ENCODE data around the gene ALDH16A1.
"Not testable (repeated sequence)": the region's sequence is repeated elsewhere in the genome, so short reads cannot be mapped to it uniquely, and the experiment has no call there.

ALDH16A1 gene

GRCh38 chr19:49461656-49462055 is 8.6 kb downstream of the ALDH16A1 start:
- no peak for DNase-seq (ENCODE audit: low read depth in 3 of 3, low spot score in 1 of 3)

GRCh38 chr19:49462492-49462891 is 9.5 kb downstream of the ALDH16A1 start:
- DNase-seq (ENCODE audit: low read depth in 3 of 3, low spot score in 1 of 3): no peak

GRCh38 chr19:49463960-49464740 is 11.1 kb downstream of the ALDH16A1 start:
- no peak for DNase-seq (ENCODE audit: low read depth in 3 of 3, low spot score in 1 of 3)

GRCh38 chr19:49465371-49465770 is 12.3 kb downstream of the ALDH16A1 start:
- no peak for DNase-seq (ENCODE audit: low read depth in 3 of 3, low spot score in 1 of 3)

GRCh38 chr19:49468199-49468598 is 15.2 kb downstream of the ALDH16A1 start:
- no peak for DNase-seq (ENCODE audit: low read depth in 3 of 3, low spot score in 1 of 3)

GRCh38 chr19:49468746-49469447 is 15.9 kb downstream of the ALDH16A1 start:
- peak in 2 of 3 donors; percentile 66 to 90 for DNase-seq (ENCODE audit: low read depth in 3 of 3, low spot score in 1 of 3)

GRCh38 chr19:49469828-49470614 is 17.0 kb downstream of the ALDH16A1 start:
- DNase-seq (ENCODE audit: low read depth in 3 of 3, low spot score in 1 of 3): peak in 2 of 3 donors; percentile 55 to 64

- no peak for DNase-seq (ENCODE audit: low read depth in 3 of 3, low spot score in 1 of 3)
Measured at GRCh38 chr19:49470615-49470978, 17.6 kb downstream of the ALDH16A1 start.

GRCh38 chr19:49472936-49473335 is 19.9 kb downstream of the ALDH16A1 start:
- no peak for DNase-seq (ENCODE audit: low read depth in 3 of 3, low spot score in 1 of 3)

GRCh38 chr19:49473501-49473867 is 20.5 kb downstream of the ALDH16A1 start:
- not testable (repeated sequence) for DNase-seq (ENCODE audit: low read depth in 3 of 3, low spot score in 1 of 3)

- peak; percentile 70 to 87 (median 87) for DNase-seq (ENCODE audit: low read depth in 3 of 3, low spot score in 1 of 3)
Measured at GRCh38 chr19:49473868-49474541, 21.0 kb downstream of the ALDH16A1 start, which contains the start of gene FLT3LG. FLT3LG (plus strand) TSS chr19:49474215; CDS start chr19:49474640, 425 bp downstream.

- no peak for DNase-seq (ENCODE audit: low read depth in 3 of 3, low spot score in 1 of 3)
Measured at GRCh38 chr19:49474542-49474924, 21.5 kb downstream of the ALDH16A1 start.

GRCh38 chr19:49475191-49475917 is 22.3 kb downstream of the ALDH16A1 start:
- DNase-seq (ENCODE audit: low read depth in 3 of 3, low spot score in 1 of 3): no peak

- peak in 1 of 3 donors; percentile 64 for DNase-seq (ENCODE audit: low read depth in 3 of 3, low spot score in 1 of 3)
Measured at GRCh38 chr19:49475995-49476880, 23.2 kb downstream of the ALDH16A1 start.

- no peak for DNase-seq (ENCODE audit: low read depth in 3 of 3, low spot score in 1 of 3)
Measured at GRCh38 chr19:49479975-49480628, 27.1 kb downstream of the ALDH16A1 start.

- no peak for DNase-seq (ENCODE audit: low read depth in 3 of 3, low spot score in 1 of 3)
Measured at GRCh38 chr19:49481020-49481683, 28.1 kb downstream of the ALDH16A1 start.

- no peak for DNase-seq (ENCODE audit: low read depth in 3 of 3, low spot score in 1 of 3)
Measured at GRCh38 chr19:49486232-49486631, 33.2 kb downstream of the ALDH16A1 start.

GRCh38 chr19:49486710-49487276 is 33.8 kb downstream of the ALDH16A1 start:
- DNase-seq (ENCODE audit: low read depth in 3 of 3, low spot score in 1 of 3): no peak

Data from stimulated activated CD4-positive, alpha-beta T cell treated with anti-CD3 and anti-CD28 coated beads, TNF-alpha, amount 100 ng/mL, for 1 hour (primary cell).